Hepatocyte (in vitro differentiated cells): ENCODE measurements around the gene IKZF1.

ENCODE experiments used
- CTCF ChIP-seq: fragments of 200-600 bp; sonication (generic); IDR thresholded peaks from 2 replicates; pipeline ENCODE4 v1.5.1; 2016; ENCODE audit warnings: antibody characterized with exemption, mild to moderate bottlenecking; ENCODE audit not compliant: poor library complexity
- EZH2phosphoT487 ChIP-seq: fragments of 200-600 bp; sonication (generic); IDR thresholded peaks from one replicate; pipeline ENCODE4 v1.6.1; 2018; ENCODE audit warnings: antibody characterized with exemption, mild to moderate bottlenecking, low read depth, moderate library complexity; ENCODE audit not compliant: unreplicated experiment, severe bottlenecking

- TF ChIP-seq CTCF (no peak), EZH2phosphoT487 (no peak)
Measured at GRCh38 chr7:50270531-50271018, 33.9 kb upstream of the IKZF1 start.
